ENCODE measurements around the gene LCAT. TPM values are rescaled to one million over a fixed set of nuclear protein-coding genes. Genes with fewer than 3 reads are reported as not detected.
A peak's percentile ranks its signal among the peaks of the same experiment; 100 is the strongest.

Gene LCAT
- total and polyA plus RNA-seq, 9 donors = 12.5 to 30.0 (median 25.5) TPM

- Histone ChIP-seq H3K4me3 (ENCODE audit: low read length) (peak within 1 kb of the TSS; percentile 66), H3K4me1 (ENCODE audit: control insufficient read depth, insufficient read depth, low read length) (peaks cover 39% of the 10 kb centered on the region), H3K27ac (ENCODE audit: low read length) (peak within 1 kb of the TSS; percentile 81), H3K9me3 (replicated peaks; ENCODE audit: control insufficient read depth, low read depth, low read length) (no peaks in the 10 kb centered on the region), H3K27me3 (ENCODE audit: control insufficient read depth, insufficient read depth, low read length) (peaks cover 2% of the 10 kb centered on the region), H3K36me3 (ENCODE audit: control insufficient read depth, insufficient read depth, low read length) (peaks cover 22% of the 10 kb centered on the region)
- under 1% methylated on average over 69 of the region's 78 CpGs for WGBS (ENCODE audit: insufficient coverage)
- peak; percentile 97 for DNase-seq
Measured at GRCh38 chr16:67968400-67969253, 24.7 kb upstream of the LCAT start, which contains the start of gene SLC12A4. Gene SLC12A4 (minus strand): TSS chr16:67968637. CDS start chr16:67968553, 84 bp downstream.

- under 1% methylated on average over 44 of the region's 45 CpGs for whole genome bisulfite sequencing (ENCODE audit: insufficient coverage)
- peak; percentile 78 for DNase-seq
- peaks cover 46% of the 10 kb centered on the region for H3K4me1 ChIP-seq (ENCODE audit: control insufficient read depth, insufficient read depth, low read length)
Measured at GRCh38 chr16:67967958-67968399, 24.1 kb upstream of the LCAT start.

GRCh38 chr16:67967183-67967957, 23.4 kb upstream of the LCAT start:
- H3K36me3 ChIP-seq (ENCODE audit: control insufficient read depth, insufficient read depth, low read length) = peaks cover 33% of the 10 kb centered on the region
- peaks cover 49% of the 10 kb centered on the region for H3K4me1 ChIP-seq (ENCODE audit: control insufficient read depth, insufficient read depth, low read length)
- H3K27ac ChIP-seq (ENCODE audit: low read length) = peak overlapping the region; percentile 70
- no peaks in the 10 kb centered on the region for H3K9me3 ChIP-seq (replicated peaks; ENCODE audit: control insufficient read depth, low read depth, low read length)
- H3K27me3 ChIP-seq (ENCODE audit: control insufficient read depth, insufficient read depth, low read length) = peaks cover 2% of the 10 kb centered on the region
- WGBS (ENCODE audit: insufficient coverage) = 17% methylated on average over 7 of the region's 18 CpGs
- peak overlapping the region; percentile 66 for H3K4me3 ChIP-seq (ENCODE audit: low read length)
- DNase-seq = no peak

More at GRCh38 chr16:67967958-67968399, 24.1 kb upstream of the LCAT start:
- H3K4me3 ChIP-seq (ENCODE audit: low read length) = peak overlapping the region; percentile 66
- peaks cover 2% of the 10 kb centered on the region for H3K27me3 ChIP-seq (ENCODE audit: control insufficient read depth, insufficient read depth, low read length)
- no peaks in the 10 kb centered on the region for H3K9me3 ChIP-seq (replicated peaks; ENCODE audit: control insufficient read depth, low read depth, low read length)
- H3K36me3 ChIP-seq (ENCODE audit: control insufficient read depth, insufficient read depth, low read length) = peaks cover 27% of the 10 kb centered on the region
- peak overlapping the region; percentile 70 for H3K27ac ChIP-seq (ENCODE audit: low read length)

- no peaks in the 10 kb centered on the region for H3K9me3 ChIP-seq (replicated peaks; ENCODE audit: control insufficient read depth, low read depth, low read length)
- WGBS (ENCODE audit: insufficient coverage) = 33% methylated on average over 2 of the region's 3 CpGs
- no peak for DNase-seq
- H3K27me3 ChIP-seq (ENCODE audit: control insufficient read depth, insufficient read depth, low read length) = peaks cover 2% of the 10 kb centered on the region
- peaks cover 40% of the 10 kb centered on the region for H3K36me3 ChIP-seq (ENCODE audit: control insufficient read depth, insufficient read depth, low read length)
- H3K4me1 ChIP-seq (ENCODE audit: control insufficient read depth, insufficient read depth, low read length) = peaks cover 56% of the 10 kb centered on the region
- no peak overlapping the region for H3K27ac ChIP-seq (ENCODE audit: low read length)
- H3K4me3 ChIP-seq (ENCODE audit: low read length) = peak overlapping the region; percentile 66
Measured at GRCh38 chr16:67966549-67967182, 22.7 kb upstream of the LCAT start.

GRCh38 chr16:67965668-67966548, 22.0 kb upstream of the LCAT start:
- H3K4me3 ChIP-seq (ENCODE audit: low read length) = no peak overlapping the region
- peaks cover 62% of the 10 kb centered on the region for H3K4me1 ChIP-seq (ENCODE audit: control insufficient read depth, insufficient read depth, low read length)
- WGBS (ENCODE audit: insufficient coverage) = 56% methylated on average over 11 of the region's 11 CpGs
- peaks cover 2% of the 10 kb centered on the region for H3K27me3 ChIP-seq (ENCODE audit: control insufficient read depth, insufficient read depth, low read length)
- H3K36me3 ChIP-seq (ENCODE audit: control insufficient read depth, insufficient read depth, low read length) = peaks cover 48% of the 10 kb centered on the region
- no peaks in the 10 kb centered on the region for H3K9me3 ChIP-seq (replicated peaks; ENCODE audit: control insufficient read depth, low read depth, low read length)
- DNase-seq = no peak
- no peak overlapping the region for H3K27ac ChIP-seq (ENCODE audit: low read length)

GRCh38 chr16:67964477-67965131, 20.7 kb upstream of the LCAT start:
- Histone ChIP-seq H3K27me3 (ENCODE audit: control insufficient read depth, insufficient read depth, low read length) (peaks cover 2% of the 10 kb centered on the region), H3K9me3 (replicated peaks; ENCODE audit: control insufficient read depth, low read depth, low read length) (no peaks in the 10 kb centered on the region), H3K27ac (ENCODE audit: low read length) (no peak overlapping the region), H3K4me1 (ENCODE audit: control insufficient read depth, insufficient read depth, low read length) (peaks cover 75% of the 10 kb centered on the region), H3K4me3 (ENCODE audit: low read length) (no peak overlapping the region), H3K36me3 (ENCODE audit: control insufficient read depth, insufficient read depth, low read length) (peaks cover 61% of the 10 kb centered on the region)
- DNase-seq = no peak
- WGBS (ENCODE audit: insufficient coverage) = 78% methylated on average over 3 of the region's 6 CpGs

GRCh38 chr16:67963662-67964321, 19.9 kb upstream of the LCAT start:
- H3K9me3 ChIP-seq (replicated peaks; ENCODE audit: control insufficient read depth, low read depth, low read length) = no peaks in the 10 kb centered on the region
- 39% methylated on average over 31 of the region's 32 CpGs for WGBS (ENCODE audit: insufficient coverage)
- peaks cover under 1% of the 10 kb centered on the region for H3K27me3 ChIP-seq (ENCODE audit: control insufficient read depth, insufficient read depth, low read length)
- H3K4me1 ChIP-seq (ENCODE audit: control insufficient read depth, insufficient read depth, low read length) = peaks cover 75% of the 10 kb centered on the region
- DNase-seq = no peak
- no peak overlapping the region for H3K4me3 ChIP-seq (ENCODE audit: low read length)
- peaks cover 69% of the 10 kb centered on the region for H3K36me3 ChIP-seq (ENCODE audit: control insufficient read depth, insufficient read depth, low read length)
- H3K27ac ChIP-seq (ENCODE audit: low read length) = no peak overlapping the region

GRCh38 chr16:67963292-67963661, 19.4 kb upstream of the LCAT start:
- Histone ChIP-seq H3K36me3 (ENCODE audit: control insufficient read depth, insufficient read depth, low read length) (peaks cover 74% of the 10 kb centered on the region), H3K9me3 (replicated peaks; ENCODE audit: control insufficient read depth, low read depth, low read length) (no peaks in the 10 kb centered on the region), H3K27ac (ENCODE audit: low read length) (no peak overlapping the region), H3K4me3 (ENCODE audit: low read length) (no peak overlapping the region), H3K4me1 (ENCODE audit: control insufficient read depth, insufficient read depth, low read length) (peaks cover 73% of the 10 kb centered on the region), H3K27me3 (ENCODE audit: control insufficient read depth, insufficient read depth, low read length) (no peaks in the 10 kb centered on the region)
- WGBS (ENCODE audit: insufficient coverage) = 100% methylated on average over 1 of the region's 2 CpGs
- no peak for DNase-seq

All from muscle of leg (tissue), 11 donors.